ENCODE data around the gene ARHGEF37.

Gene ARHGEF37

GRCh38 chr5:149629421-149629820 is 48.1 kb downstream of the ARHGEF37 start:
- DNase-seq (ENCODE audit: low spot score) = no peak

- no peak for DNase-seq (ENCODE audit: low spot score)
These were observed 49.0 kb downstream of the ARHGEF37 start for GRCh38 chr5:149630337-149630736.

- no peak for DNase-seq (ENCODE audit: low spot score)
These were observed 50.2 kb downstream of the ARHGEF37 start for GRCh38 chr5:149631506-149631905.

- peak; percentile 51 for DNase-seq (ENCODE audit: low spot score)
These were observed 51.3 kb downstream of the ARHGEF37 start for GRCh38 chr5:149632311-149633251.

GRCh38 chr5:149633476-149634350 is 52.4 kb downstream of the ARHGEF37 start:
- DNase-seq (ENCODE audit: low spot score) = no peak

GRCh38 chr5:149635394-149635793 is 54.1 kb downstream of the ARHGEF37 start:
- no peak for DNase-seq (ENCODE audit: low spot score)

- no peak for DNase-seq (ENCODE audit: low spot score)
These were observed 55.0 kb downstream of the ARHGEF37 start for GRCh38 chr5:149636191-149636860.

GRCh38 chr5:149636861-149637246 is 55.6 kb downstream of the ARHGEF37 start:
- peak; percentile 86 for DNase-seq (ENCODE audit: low spot score)

GRCh38 chr5:149638136-149638535 is 56.8 kb downstream of the ARHGEF37 start:
- no peak for DNase-seq (ENCODE audit: low spot score)

GRCh38 chr5:149638546-149639241 is 57.4 kb downstream of the ARHGEF37 start:
- DNase-seq (ENCODE audit: low spot score) = no peak

- DNase-seq (ENCODE audit: low spot score) = no peak
These were observed 58.4 kb downstream of the ARHGEF37 start for GRCh38 chr5:149639737-149640136.

GRCh38 chr5:149640350-149640999 is 59.2 kb downstream of the ARHGEF37 start:
- no peak for DNase-seq (ENCODE audit: low spot score)

GRCh38 chr5:149641000-149641576 is 59.8 kb downstream of the ARHGEF37 start:
- no peak for DNase-seq (ENCODE audit: low spot score)

GRCh38 chr5:149641600-149641999 is 60.3 kb downstream of the ARHGEF37 start:
- no peak for DNase-seq (ENCODE audit: low spot score)

- DNase-seq (ENCODE audit: low spot score) = no peak
These were observed 62.5 kb downstream of the ARHGEF37 start for GRCh38 chr5:149643781-149644180.

- no peak for DNase-seq (ENCODE audit: low spot score)
These were observed 63.3 kb downstream of the ARHGEF37 start for GRCh38 chr5:149644629-149645028.

GRCh38 chr5:149645236-149645635 is 63.9 kb downstream of the ARHGEF37 start:
- no peak for DNase-seq (ENCODE audit: low spot score)

- no peak for DNase-seq (ENCODE audit: low spot score)
These were observed 64.4 kb downstream of the ARHGEF37 start for GRCh38 chr5:149645725-149646124.

GRCh38 chr5:149646564-149646963 is 65.3 kb downstream of the ARHGEF37 start:
- no peak for DNase-seq (ENCODE audit: low spot score)

- no peak for DNase-seq (ENCODE audit: low spot score)
These were observed 66.0 kb downstream of the ARHGEF37 start for GRCh38 chr5:149647334-149647733.
